ENCODE measurements around the gene USP34.

GRCh38 chr2:61144697-61145268 is 326.1 kb downstream of the USP34 start:
- no peak for TF ChIP-seq TFE3 (CRISPR knock-in tag; IDR thresholded peaks at IDR 0.05)
- no peak for TF ChIP-seq RAD21 (CRISPR knock-in tag; conservative IDR thresholded peaks at IDR 0.05 in 1 of 2, IDR thresholded peaks at IDR 0.05 in 1 of 2)
- no peak for TF ChIP-seq RBM25 (IDR thresholded peaks at IDR 0.05; ENCODE audit: low read depth, low read length, severe bottlenecking)
- no peak for TF ChIP-seq MLX (CRISPR knock-in tag; conservative IDR thresholded peaks at IDR 0.05)
- TF ChIP-seq TEAD4 (IDR thresholded peaks at IDR 0.05; ENCODE audit: low read length): no peak
- no peak for TF ChIP-seq TEAD4 (CRISPR knock-in tag; IDR thresholded peaks at IDR 0.05; ENCODE audit: borderline replicate concordance)
- no peak for TF ChIP-seq ZNF232 (CRISPR knock-in tag; IDR thresholded peaks at IDR 0.05)
- TF ChIP-seq ATF3 (IDR thresholded peaks at IDR 0.05): no peak
- no peak for TF ChIP-seq ATF3 (CRISPR knock-in tag; conservative IDR thresholded peaks at IDR 0.05)
- TF ChIP-seq MAZ (CRISPR knock-in tag; conservative IDR thresholded peaks at IDR 0.05 in 1 of 2, IDR thresholded peaks at IDR 0.05 in 1 of 2): no peak
- TF ChIP-seq CREM (IDR thresholded peaks at IDR 0.05; ENCODE audit: low read depth): no peak
- no peak for TF ChIP-seq DNMT1 (IDR thresholded peaks at IDR 0.05)
- no peak for TF ChIP-seq NFRKB (IDR thresholded peaks at IDR 0.05; ENCODE audit: low read depth)
- TF ChIP-seq MAFF (IDR thresholded peaks at IDR 0.05; ENCODE audit: low read length): no peak
- TF ChIP-seq REST (IDR thresholded peaks at IDR 0.05; ENCODE audit: borderline replicate concordance): no peak
- no peak for TF ChIP-seq REST (CRISPR knock-in tag; IDR thresholded peaks at IDR 0.05; ENCODE audit: low read depth)
- no peak for TF ChIP-seq YBX1 (IDR thresholded peaks at IDR 0.05)

Measured in K562 (cell line).